ENCODE measurements around the gene NFATC1. TPM values are rescaled to one million over a fixed set of nuclear protein-coding genes. Genes with fewer than 3 reads are reported as not detected.

NFATC1 gene
- total RNA-seq, 1 donor from 2014 or later: 18.6 TPM

DNA sequence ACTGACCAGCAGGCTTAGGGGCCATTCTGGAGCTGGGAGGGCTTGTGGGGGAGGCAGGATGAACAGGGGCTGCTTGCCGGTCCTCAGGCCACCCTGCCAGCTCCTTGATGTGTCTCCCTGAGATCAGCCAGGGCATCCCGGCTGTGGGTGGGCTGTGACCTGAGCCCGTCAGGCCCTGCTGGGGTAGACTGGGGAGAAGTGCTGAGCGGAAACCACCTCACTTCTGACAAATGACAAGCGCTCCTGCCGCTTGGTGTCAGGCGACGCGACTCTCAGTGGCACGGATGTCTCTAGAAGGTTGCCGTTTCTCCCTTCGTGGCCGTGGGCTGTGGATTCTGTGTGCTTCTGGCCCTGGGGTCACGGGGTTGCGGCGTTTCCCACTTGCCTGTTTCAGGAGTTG lies 45.7 kb downstream of the NFATC1 start:
- no peak for DNase-seq

DNA sequence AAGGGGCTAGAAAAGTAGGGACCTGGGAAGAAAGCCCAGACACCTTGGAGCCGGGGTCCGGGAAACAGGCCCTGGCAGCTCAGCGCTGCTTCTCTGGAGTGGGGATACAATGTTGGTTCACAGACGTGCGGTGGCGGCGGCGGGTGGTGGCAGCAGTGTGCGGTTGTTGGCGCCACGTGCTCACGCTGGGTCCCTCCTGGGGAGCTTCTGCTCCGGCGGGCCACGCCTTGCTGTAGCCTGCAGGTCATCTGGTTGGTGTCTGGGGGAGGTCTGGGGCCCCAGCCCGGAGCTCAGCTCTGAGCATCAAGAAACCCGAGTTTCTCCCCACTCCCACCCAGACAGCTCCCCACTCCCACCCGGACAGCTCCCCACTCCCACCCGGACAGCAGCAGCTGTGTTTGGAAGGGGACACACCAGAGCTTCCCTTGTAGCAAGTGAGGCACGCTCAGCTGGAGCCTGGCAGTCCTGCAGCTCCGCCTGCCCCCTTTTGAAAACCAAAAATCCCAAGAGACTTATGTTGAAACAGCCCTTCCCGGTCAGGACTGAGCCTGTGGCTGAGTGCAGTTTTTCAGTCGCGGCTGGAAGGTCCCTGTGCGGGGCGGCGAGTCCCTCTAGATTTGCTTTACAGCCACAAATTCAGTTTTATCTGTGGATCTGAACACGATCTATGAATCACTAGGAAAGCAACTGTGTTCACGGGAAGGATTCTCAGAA lies 46.9 kb downstream of the NFATC1 start:
- no peak for DNase-seq

DNA sequence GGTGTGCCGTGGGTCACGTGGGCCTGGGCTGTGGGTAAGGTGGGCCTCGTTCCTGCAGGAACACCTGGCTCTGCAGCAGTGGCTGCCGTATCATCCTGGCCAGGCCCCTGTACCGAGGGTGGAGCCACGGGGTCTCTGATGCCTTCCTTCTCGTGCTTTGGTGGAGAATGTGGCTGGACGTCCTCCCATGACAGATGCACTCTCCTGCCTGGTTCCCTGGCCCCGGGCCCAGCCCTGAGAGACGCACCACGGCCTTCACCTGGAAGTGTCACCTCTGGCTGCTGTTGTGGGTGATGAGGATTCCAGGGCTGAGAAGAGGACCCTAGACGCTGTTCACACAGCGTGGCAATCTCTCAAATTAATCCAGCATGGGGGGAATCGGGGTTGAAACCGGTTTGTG lies 49.5 kb downstream of the NFATC1 start:
- no peak for DNase-seq

GRCh38 chr18:79445696-79446561 lies 50.2 kb downstream of the NFATC1 start:
- no peak for DNase-seq

- no peak for DNase-seq
These were observed 51.2 kb downstream of the NFATC1 start for GRCh38 chr18:79446931-79447330.

GRCh38 chr18:79447703-79448367 lies 52.1 kb downstream of the NFATC1 start:
- DNase-seq: no peak

DNA sequence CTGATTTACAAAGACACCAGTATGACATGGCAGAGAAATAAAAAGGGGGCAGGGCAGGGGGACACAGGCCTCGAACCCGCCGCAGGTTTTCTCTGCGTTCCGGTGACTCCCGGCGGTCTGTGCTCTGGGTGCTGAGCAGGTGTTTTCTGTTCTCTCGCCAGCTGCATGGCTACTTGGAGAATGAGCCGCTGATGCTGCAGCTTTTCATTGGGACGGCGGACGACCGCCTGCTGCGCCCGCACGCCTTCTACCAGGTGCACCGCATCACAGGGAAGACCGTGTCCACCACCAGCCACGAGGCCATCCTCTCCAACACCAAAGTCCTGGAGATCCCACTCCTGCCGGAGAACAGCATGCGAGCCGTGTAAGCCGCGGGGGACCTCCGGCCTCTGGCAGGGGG lies 52.9 kb downstream of the NFATC1 start:
- no peak for DNase-seq

DNA sequence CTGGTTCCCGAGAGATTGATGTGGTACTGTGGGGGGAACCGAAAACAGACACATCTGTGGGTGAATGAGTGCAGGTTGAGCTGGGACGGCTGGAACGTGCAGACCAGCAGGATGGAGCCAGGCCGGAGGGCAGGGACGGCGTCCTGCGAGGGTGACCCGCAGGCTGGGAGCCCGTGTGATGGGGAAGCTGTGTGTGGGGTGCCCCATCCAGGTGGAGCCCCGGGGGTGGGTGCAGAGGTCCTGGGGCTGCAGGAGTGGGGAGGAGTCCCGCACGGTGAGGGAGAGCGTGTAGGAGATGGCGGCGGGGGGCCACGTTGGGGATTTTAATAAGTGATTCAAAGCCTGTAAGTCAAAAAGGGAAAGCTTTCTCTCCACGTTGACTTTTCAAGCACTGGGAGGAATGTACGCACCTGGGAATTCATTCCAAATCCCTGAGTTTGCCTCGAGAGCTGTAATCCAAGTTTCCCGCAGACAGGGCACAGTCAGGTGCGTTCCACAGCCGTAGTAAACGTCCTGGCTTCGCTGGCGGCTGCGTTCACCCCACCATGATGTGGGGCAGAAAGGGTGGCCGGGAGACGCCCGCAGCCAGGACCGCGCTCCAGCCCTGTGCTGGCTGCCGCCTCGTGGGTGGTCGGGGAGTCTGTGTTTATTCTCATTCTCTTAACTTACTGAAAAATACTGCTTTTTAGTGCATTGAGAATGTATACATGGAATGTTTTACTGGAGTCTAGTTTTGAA lies 54.0 kb downstream of the NFATC1 start:
- DNase-seq: no peak

GRCh38 chr18:79450289-79451080 lies 54.8 kb downstream of the NFATC1 start:
- DNase-seq: no peak

GRCh38 chr18:79451237-79452125 lies 55.8 kb downstream of the NFATC1 start:
- no peak for DNase-seq

DNA sequence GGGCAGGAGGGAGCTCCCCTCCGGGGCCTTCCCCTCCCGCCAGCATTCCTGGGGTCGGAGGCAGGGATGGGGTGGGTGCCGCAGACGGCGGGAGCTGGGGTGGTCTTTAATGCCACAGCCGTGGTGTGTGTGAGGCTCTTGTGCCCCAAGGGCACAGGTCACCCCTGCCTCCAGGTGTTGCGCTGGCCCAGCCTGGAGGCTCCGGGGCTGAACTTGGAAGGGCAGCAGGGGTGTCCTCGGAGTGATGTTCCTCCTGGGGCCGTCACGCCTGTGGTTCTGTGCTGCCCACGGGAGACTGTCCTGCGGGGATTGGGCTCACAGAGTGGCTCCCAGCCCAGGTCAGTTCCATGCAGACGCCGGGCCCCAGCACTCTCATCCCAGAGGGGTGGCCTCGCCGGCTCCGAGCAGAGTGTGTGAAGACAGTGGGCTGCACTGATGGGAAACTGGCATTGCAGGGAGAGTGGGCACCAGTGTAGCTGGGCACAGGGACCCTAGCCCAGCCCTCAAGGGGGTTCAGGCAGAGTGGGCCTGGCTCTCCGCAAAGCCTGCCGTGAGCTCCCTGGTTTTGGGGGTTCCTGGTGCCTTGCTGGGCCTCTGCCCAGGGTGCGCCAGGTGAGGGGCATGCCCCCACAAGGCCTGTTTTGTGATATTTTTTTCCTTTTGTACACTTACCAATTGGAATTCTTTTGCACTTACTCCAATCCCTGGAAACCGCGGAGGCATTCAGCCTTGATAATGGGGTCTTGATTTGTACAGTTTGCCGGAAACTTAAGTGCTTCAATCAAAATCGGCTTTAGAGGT lies 56.7 kb downstream of the NFATC1 start:
- DNase-seq: no peak

DNA sequence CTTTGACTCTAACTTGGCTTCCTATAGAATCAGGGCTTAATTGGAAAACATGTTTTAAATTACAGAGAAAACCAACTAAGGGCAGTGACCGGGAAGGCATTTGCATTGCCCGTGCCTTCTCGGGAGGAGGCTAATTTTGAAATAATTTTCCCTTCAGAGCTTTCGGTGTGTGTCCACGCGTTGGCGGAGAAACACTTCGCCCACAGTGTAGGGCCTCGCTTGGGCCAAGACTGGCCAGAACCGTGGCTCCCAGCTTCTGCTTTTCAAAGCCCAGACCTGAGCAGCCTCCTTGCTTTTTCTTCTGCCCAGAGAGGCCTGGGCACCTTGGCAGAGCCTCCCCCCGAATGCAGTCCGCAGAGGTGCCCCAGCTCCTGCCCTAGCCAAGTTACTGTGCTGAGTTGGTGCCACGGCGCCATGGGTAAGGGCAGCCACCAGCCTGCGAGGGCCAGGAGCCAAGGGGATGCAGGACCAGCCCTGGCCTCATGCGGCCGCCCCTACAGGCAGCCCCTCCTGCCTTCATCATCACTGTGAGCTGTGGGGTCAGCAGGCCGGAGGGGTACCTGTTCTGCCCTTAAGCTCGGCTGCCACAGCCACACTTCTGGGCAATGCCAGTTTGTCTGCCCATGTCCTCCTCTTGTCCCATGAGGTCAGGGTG lies 57.4 kb downstream of the NFATC1 start:
- no peak for DNase-seq

- peak; percentile 70 for DNase-seq
These were observed 58.3 kb downstream of the NFATC1 start for GRCh38 chr18:79453816-79454735.

DNA sequence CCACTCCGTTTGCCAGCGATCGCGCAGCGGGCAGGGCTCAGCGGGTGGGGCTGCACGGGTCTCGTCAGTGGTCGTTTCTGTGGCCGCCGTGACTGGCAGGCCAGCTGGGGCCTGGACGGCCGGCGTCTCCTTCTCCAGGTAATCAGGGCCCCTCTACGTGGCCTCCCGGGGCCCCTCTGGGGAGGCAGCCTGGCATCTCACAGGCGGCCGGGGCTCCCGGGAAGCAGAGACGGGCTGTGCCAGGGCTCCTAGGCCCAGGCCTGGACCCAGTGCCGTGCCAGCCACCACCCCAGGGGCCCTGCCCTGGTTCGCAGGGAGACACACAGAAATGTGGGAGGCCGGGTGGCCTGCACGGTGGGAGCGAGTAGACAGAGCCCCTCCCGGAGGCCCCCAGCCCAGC lies 59.5 kb downstream of the NFATC1 start:
- DNase-seq: no peak

DNA sequence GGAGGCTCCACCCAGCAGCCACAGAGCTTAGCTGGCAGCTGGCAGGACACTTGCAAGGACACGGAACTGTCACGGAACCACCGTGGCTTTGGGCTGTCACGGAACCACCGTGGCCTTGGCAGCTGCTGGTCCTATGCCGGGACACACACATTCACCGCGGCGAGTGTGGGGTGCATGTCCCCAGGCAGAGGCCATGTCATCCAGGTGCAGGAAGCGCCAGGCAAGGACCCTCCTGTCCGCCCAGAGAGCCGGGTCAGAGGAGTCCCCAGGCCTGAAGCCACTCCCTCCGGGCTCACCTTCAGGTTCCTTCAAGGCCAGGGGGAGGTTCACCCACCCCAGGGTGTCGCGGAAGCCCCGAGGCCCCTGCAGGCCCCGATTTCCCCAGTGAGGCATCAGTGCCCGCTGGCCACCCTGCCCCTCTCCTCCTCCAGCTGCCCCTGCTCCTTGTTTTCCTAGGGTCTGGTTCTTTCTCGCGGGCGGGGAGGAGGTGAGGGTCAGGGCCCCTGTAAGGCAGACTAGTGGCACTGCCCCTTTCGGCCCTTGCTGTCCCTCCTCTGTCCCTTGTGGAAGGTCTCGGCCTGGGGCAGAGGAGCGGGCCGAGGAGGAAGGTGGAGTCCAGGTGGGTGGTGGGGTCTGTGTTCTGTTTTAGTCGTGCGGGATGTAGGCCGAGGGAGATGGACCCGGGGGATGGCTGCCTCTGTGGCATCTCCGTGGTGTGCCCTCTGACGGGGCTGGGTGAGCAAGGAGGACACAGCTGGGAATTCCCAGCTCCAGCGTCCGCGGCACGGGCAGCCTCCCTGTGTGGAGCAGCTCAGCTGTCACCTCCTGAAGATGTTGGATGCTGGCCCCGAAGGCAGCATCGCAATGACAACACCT lies 60.6 kb downstream of the NFATC1 start:
- DNase-seq: no peak

DNA sequence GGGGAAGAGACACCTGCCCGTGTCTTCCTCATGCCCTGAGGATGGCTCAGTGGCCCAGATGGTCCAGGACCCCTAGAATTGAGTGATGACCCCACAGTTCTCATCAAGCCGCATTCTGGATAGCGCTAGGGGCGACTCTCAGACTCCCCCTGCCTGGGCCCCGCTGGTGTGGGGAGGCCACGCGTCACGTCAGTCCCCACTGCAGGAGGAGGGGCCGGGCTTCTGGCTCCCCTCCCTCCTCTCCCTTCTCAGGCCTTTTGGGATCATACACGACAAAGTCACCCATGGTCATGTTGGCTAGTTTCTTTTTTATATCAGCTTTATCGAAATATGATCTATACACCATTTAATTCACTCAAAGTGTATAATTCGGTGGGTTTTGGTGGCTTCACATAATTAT lies 61.5 kb downstream of the NFATC1 start:
- no peak for DNase-seq

GRCh38 chr18:79457652-79458051 lies 61.9 kb downstream of the NFATC1 start:
- no peak for DNase-seq
